Retinal pigment epithelial cell (primary cell): ENCODE results near the gene OR52H1.

Experiments used
- DNase-seq: peaks from one replicate; pipeline ENCODE4 v3.0.0-alpha.2; 2010; ENCODE audit warnings: low read depth
- H3K4me3 ChIP-seq: 2 replicates; pipeline ENCODE4 v1.5.1; 2011; ENCODE audit warnings: mild to moderate bottlenecking, low read length, control low read depth, moderate library complexity
- TF ChIP-seq, protein P1 (sequence below): conservative IDR thresholded peaks from 2 replicates; pipeline ENCODE4 v1.5.1; 2011; ENCODE audit warnings: low read depth, low read length, control low read depth, inconsistent platforms

Gene OR52H1

DNA sequence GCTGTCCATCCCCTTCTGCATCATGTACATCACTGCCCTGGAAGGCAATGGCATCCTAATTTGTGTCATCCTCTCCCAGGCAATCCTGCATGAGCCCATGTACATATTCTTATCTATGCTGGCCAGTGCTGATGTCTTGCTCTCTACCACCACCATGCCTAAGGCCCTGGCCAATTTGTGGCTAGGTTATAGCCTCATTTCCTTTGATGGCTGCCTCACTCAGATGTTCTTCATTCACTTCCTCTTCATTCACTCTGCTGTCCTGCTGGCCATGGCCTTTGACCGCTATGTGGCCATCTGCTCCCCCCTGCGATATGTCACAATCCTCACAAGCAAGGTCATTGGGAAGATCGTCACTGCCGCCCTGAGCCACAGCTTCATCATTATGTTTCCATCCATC is 32.7 kb upstream of the OR52H1 start:
- TF ChIP-seq, protein P1, sequence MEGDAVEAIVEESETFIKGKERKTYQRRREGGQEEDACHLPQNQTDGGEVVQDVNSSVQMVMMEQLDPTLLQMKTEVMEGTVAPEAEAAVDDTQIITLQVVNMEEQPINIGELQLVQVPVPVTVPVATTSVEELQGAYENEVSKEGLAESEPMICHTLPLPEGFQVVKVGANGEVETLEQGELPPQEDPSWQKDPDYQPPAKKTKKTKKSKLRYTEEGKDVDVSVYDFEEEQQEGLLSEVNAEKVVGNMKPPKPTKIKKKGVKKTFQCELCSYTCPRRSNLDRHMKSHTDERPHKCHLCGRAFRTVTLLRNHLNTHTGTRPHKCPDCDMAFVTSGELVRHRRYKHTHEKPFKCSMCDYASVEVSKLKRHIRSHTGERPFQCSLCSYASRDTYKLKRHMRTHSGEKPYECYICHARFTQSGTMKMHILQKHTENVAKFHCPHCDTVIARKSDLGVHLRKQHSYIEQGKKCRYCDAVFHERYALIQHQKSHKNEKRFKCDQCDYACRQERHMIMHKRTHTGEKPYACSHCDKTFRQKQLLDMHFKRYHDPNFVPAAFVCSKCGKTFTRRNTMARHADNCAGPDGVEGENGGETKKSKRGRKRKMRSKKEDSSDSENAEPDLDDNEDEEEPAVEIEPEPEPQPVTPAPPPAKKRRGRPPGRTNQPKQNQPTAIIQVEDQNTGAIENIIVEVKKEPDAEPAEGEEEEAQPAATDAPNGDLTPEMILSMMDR, result no peak
- H3K4me3 ChIP-seq, result no peak overlapping the region
- no peak for DNase-seq

DNA sequence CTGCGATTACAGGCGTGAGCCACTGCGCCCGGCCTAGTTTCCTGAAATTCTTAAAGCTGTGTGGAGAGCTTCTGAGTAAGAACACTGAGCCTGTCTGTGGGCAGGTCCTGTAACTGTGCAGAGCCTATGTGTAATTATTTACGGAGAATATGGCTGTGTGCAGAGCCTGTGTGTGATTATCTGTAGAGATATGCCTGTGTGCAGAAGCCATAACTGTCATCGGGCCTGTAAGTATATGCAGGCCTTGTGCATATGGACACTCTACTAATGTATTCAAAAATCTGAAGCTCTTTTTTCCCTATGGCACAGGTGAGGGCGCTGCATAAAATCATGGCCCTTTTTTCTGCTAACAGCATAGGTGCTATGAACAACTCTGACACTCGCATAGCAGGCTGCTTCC is 32.2 kb upstream of the OR52H1 start, which contains the start of gene OR52B6:
OR52B6 (plus strand) TSS at position 301 of the 400 bp plus-strand sequence; CDS start at position 301, 0 bp downstream.
- TF ChIP-seq, protein P1, result no peak
- no peak for DNase-seq

DNA sequence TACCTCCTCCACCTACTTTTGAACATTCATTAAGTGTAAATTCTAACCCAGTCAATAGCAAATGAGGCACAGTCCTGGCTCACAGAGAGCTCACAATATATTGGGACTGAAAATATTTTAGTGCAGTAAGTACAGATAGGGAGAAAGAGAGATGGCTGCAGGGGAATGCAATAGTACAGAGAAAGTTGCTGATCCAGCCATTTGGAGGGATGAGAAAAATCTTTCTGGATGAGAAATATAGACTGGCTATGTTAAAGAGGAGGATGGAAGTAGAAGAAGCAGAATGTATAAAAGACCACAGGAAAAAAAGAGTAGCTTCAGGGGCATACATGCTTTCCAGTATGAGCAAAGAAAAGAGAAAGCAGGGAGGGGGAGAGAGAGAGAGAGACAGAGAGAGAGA is 28.8 kb upstream of the OR52H1 start:
- DNase-seq, result no peak
- TF ChIP-seq, protein P1, result no peak
- H3K4me3 ChIP-seq, result no peak overlapping the region

More for the DNA sequence above, 32.2 kb upstream of the OR52H1 start, which contains the start of gene OR52B6:
- no peak within 1 kb of the TSS for H3K4me3 ChIP-seq

DNA sequence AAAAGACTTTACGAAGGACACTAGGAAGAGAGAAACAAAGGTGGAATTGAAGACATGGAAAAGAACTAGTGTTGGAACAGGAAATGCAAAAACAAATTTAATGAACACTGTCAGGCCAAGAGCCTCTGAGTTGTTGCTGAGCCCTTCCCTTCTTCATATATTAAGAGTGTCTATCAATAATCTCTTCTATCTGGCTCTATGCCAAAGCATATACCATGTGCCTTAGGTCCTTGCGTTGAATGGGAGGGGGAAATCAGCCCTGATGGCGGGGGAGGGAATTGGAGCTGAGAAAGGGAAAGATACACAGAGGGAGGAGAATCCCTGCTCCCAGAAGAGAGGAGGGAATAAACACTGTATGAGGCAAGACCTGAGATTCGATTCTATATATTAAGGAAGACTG is 26.8 kb upstream of the OR52H1 start:
- no peak overlapping the region for H3K4me3 ChIP-seq
- TF ChIP-seq, protein P1, result no peak
- no peak for DNase-seq

DNA sequence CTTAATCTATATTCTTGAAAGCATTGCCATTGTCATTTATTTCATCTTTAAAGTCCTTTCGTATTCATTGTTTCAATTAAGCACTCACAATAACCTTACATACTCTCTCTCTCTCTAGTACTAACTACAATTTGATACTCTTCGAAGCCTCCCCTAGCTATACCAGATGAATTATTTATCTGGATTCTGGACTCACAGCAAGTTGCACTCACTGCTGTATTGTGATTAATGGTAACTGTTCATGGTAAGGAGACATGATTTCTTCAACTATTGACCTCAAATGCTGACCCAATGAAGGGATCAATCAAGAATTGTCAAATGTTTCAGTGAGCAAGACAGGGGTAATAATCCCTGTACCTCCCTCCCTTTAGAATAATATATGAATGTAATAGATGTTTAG is 26.3 kb upstream of the OR52H1 start:
- no peak overlapping the region for H3K4me3 ChIP-seq
- no peak for DNase-seq
- TF ChIP-seq, protein P1, result no peak

DNA sequence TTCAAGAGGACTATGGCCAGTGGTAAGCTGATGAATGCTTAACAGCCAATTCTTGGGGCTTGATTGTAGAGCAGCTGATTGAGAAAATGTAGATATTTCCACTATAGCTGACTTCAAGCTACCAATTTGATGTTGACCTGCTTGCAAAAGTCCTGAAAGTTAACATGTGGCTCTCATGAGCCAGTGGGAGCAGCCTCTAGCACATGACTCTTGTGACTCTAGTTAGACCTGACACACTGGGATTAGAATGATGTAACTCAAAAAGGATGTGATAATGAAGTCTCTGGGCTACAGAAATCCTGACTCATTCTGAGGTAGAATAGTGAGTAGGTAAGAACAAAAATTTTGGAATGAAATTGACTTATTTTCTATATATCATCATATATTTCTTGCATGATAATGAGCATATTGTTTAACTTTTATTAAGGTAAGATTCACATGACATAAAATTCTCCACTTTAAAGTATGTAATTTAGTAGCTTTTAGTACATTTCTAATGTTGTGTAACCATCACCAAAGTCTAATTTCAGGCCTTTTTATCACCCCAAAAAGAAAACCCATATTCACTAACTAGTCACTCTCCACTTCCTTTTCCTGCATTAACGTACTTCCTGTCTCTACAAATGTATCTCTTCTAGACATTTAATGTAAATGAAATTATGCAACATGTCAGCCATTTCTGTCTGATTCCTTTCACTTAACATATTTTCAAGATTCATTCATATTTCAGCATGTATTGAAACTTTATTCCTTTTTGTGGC is 16.1 kb upstream of the OR52H1 start:
- no peak overlapping the region for H3K4me3 ChIP-seq
- peak; percentile 25 for DNase-seq
- TF ChIP-seq, protein P1, result no peak

DNA sequence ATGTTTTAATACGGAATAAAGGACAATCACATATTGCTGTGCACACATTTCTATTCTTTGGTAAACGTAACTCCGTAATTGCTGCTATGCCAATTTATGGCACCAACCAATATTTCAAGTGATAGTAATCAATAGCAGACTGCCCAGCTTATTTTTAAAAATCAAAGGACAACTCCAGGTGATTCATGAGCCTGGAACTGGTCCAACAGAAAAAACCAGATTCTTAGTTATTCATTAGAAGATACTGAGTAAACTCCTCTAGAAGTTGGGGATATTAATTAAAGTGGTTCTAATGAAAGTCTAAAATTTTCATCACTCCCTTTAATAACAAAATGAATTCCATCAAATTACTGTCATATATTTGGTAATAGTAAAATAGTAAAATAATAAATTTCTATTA is 9.4 kb upstream of the OR52H1 start:
- no peak overlapping the region for H3K4me3 ChIP-seq
- no peak for DNase-seq
- TF ChIP-seq, protein P1, result no peak
